GM21717 (cell line): ENCODE results near the gene SPAG6.
A peak's percentile ranks its signal among the peaks of the same experiment; 100 is the strongest.

Experiments used
- ATAC-seq: cut with Tn5 transposase; IDR thresholded peaks from one replicate; pipeline ENCODE4 v1.9.1; 2021; ENCODE audit warnings: mild to moderate bottlenecking, moderate library complexity; ENCODE audit not compliant: unreplicated experiment

SPAG6 gene

GRCh38 chr10:22456486-22456885 lies 111.2 kb downstream of the SPAG6 start:
- no peak for ATAC-seq

DNA sequence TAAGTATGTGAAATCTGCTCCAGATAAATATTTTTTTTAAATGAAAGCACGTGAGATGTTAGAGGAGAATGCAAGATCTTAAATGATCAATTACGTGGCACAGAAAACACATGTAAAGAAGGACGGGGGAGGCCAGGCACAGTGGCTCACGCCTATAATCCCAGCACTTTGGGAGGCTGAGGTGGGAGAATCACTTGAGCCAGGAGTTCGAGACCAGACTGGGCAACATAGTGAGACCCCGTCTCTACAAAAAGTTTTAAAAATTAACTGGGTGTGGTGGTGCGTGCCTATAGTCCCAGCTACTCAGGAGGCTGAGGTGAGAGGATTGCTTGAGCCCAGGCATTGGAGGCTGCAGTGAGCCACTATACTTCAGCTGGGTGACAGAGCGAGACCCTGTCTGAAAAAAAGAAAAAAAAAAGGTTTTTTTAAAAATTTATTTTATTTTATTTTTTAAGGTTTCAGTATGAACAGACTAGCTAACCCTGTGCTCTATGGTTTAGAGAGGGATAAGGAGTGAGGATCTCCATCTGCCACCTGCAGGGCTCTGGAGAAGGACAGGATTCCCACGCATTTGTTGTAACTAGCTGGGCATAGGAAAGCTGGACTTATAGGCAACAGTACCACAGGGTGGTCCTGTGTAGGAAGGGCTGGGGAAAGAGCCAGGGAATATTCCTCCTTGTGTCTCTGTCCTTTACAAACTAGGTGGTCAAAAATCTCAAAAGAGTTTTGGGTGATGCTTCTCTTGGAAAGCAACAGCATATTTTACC lies 113.2 kb downstream of the SPAG6 start:
- ATAC-seq, result no peak

DNA sequence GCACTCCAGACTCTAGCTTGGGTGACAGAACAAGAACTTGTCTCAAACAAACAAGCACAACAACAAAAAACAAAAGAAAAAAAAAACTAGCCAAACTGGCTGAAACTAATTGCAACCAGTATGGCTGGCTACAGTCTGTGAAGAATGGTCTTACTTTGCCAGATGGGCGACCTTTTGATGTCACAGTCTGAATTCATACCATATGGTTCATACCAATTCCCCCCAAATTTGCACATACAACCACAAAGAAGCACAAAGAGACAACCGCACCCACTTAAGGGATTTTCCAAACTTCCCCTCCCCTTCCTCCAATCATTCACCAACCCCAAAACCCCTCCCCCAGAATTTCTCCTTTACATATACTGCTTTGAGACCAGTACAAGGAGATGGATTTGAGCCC lies 114.2 kb downstream of the SPAG6 start:
- ATAC-seq, result no peak

DNA sequence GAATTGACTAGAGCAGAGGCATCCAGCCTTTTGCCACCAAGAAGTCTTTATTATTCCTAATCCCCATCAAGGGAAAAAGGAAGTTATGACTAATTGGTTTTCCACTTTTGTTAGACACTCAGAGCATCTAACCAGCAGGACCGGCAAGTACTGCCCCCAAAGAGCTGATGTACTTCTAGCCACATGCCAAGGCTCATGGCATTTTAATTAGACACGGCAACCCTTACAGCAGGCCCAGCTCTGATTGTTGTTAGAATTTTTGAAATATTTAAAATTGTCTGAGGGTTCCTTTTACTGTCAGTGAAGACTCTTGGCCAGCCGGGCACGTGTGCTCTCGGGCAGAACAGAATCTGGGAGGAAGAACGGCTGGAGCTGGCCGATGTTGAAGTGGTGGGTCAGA lies 114.8 kb downstream of the SPAG6 start:
- no peak for ATAC-seq

GRCh38 chr10:22460531-22461403 lies 115.5 kb downstream of the SPAG6 start:
- ATAC-seq, result no peak

DNA sequence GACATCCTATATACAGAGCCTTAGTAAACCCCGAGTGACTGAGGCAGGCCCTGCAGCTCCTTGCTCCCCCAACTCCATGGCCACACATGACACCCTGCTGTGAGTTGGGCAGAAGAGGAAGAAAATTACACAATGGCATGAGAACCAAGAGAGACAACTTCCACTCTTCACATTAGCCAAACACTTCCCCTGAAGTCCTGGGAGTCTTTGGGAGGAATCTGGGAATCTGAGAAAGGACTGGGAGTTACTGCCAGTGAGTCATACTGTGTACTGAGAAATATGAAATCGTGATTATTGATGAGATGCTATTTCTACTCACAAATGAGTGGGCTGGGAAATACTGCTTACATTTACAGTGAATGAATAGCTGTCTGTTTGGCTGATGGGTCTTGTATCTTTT lies 116.6 kb downstream of the SPAG6 start:
- ATAC-seq, result no peak

DNA sequence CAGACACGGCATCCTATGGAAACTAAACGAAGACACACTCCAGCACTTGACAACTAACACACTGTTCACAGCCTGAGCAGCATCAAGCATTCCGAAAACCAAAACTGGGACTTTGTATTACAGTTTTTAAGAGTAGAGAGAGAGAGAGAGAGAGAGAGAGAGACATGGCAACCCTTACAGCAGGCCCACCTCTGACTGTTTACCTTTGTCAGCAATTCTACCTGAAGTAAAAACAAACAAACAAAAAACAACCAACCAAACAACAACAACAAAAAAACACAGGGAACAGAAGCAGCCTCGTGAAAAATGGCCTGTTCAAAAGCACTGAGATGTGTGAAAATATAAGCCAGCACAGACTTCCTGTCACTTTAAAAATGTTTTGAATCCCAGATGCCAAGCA lies 118.0 kb downstream of the SPAG6 start:
- no peak for ATAC-seq

DNA sequence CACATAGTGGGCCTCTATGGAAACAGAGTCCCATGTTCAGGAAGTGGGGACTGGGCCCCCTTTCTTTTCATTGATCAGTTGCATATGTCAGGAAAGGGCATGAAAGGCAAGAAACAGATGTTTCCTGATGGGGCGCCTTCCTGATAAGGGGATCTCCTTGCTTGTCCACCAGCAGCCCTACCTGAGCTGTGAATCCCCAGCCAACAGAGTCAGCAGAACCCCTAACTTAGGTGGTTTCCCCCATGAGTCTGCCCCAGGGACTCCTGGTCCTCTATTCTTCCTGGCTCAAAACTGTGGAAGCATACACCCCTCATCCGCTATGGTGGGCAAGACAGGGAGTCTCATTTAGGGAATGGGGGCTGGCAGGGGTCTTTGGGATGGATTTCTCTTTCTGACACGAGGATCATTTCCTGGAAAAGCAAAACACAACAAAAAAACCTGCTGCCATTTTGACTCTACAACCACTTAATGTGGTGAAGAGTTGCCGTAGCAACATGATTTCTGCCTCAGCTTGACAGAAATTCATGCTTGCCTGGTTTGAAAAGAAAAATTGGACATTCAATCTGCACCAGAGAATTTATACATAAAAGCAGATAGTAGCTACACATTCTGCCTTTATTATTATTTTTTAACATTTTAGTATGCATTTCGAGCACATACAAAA lies 119.8 kb downstream of the SPAG6 start:
- ATAC-seq, result peak; percentile 52

- ATAC-seq, result no peak
Measured at GRCh38 chr10:22466763-22467334, 121.6 kb downstream of the SPAG6 start.
